ENCODE measurements around the gene EXOC3L4.

Gene EXOC3L4

DNA sequence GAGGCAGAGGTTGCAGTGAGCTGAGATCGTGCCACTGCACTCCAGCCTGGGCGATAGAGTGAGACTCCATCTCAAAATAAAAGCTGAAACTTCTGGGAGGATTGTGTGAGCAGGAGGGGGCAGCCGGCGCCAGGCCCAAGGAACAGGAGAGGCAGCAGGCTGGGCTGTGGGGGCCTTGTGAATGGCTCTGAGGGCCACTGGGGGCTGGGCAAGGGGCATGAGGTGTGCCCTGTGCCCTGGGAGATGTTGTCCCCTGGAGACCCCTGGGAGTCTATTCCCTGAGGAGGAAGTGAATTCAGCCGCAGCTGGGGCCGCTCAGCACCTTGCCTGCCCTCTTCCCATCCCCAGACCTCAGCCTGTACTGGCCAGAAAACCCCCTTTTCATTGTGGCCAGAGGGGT lies 5.6 kb upstream of the EXOC3L4 start:
- no peak overlapping the region for H3K27ac ChIP-seq
- no peak overlapping the region for H3K4me3 ChIP-seq

DNA sequence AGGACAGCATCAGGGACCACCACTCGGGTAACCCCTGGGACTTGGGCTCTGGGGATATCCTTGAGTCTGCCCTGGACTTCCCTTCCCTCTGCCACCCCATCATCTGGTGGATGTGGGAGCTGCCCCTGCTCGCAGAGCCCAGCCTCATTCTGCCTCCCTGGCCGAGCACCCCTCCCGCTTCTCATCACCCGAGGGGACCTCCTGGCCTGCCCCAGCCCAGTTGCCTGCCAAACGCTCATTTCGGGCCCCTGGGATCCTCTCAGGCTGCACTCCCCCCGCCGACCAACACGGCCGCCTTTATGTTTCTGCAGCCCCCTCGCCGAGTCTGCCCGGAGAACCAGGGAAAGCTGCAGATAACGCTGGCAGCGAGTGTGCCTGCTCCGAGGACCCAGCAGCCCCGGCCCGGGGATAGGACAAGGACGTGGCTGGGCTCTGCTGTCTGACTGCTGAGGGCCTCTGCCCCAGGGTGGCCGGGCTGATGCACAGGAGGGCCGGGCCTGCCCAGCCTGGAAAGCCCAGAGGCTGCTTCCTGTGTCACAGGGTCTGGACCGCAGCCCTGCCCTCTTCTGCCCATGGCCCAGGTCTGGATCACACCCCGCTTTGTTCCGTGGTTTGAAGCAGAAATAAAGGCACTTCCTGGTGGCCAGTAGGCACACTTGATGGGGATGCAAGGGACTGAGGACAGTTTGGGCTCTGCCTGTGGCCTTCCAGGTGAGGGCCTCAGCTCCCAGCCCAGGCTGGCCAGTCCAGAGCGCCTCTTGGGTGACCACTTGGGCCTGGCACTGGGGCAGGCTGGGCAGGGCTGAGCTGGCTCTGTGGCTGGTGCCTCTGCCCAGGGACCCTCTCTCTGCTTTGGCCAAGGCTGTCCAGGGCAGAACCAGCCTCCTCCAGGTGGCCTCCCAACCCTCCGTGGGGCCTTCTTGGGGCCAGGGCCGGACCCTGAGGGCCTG lies 4.9 kb upstream of the EXOC3L4 start:
- no peak overlapping the region for H3K27ac ChIP-seq
- no peak overlapping the region for H3K4me3 ChIP-seq

DNA sequence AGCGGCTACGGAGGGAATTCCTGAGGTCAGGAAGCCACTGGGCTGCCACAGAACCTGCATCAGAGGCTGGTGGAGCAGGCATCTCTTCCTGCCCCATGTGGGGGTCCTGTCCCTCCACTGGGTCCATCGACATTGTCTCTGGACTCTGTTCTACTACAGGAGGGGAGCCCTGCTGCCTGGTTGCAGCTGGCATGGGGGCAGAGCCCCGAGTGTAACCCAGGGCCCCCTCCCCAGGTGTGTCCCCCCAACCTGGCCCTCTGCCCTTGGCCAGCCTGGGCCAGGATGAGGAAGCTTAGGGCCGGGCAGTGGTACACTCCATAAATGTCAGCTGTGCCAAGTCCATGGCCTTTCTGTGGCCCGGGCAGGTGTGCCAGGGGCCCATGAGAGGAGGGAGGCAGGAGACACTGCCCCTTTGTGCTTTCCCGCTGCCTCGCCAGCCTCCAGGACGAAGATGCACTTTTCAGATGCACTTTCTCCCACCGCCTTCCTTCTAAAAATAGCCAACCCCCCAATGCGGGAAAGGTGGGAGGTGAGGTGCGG lies 4.0 kb upstream of the EXOC3L4 start:
- Histone ChIP-seq H3K4me3 (no peak overlapping the region), H3K27ac (no peak overlapping the region)

DNA sequence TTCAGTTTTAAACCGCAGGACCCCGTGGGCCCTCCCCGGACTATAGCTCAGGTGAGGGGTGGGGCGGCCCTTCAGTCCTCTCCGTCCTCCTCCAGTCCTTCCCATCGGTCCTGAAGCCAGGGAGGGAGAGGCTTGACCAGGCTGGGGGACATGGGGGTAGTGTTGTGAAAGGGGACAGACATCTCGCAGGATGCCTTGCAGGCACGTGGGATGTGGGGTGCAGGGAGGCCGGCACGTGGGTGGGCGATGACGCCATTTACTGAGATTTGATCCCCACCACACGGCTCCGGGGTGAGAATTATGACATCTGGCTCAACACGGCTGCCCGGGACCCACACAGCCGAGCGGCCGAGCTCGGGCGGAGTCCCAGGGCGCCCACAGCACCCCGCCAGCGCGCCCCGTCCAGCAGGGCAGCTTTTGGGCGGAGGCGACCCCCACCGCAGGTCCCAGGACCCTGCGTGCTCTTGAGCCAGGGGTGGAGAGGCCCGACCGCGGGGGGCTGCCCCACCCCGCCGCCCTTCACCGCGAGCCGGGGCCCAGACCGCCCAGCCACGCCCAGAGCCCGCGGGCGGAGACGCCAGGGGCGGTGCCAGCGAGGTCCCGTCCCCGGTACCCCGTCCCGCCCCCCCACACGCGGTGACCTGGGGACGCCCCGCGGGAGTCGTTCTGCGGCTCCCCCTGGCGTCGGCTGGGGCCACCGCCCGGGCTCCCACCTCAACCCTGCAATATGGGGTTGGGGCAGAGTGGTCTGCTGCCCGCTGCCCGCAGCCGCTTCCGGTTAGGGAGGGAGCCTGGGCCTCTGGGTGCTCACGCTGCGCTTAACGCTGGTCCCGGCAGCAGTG lies 3.3 kb upstream of the EXOC3L4 start:
- H3K27ac ChIP-seq, result peak overlapping the region in 11 of 21 experiments; percentile 7 to 69 (median 32)

DNA sequence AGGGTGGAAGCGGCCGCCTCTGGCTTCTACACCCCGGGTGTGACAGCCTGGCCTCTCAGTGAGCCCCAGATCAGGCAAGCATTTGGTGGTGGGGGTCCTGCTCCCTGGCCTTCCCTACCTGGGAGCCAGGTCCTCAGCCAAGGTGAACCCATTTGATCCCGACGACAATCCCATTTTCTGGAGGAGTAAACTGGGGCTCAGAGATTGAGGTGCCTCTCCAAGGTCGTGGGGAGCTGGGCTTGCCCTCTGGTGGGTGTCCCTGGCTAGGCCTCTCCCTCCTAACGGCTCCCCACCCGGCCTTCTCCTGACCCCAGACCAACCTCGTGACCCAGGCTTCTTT lies 2.7 kb upstream of the EXOC3L4 start:
- Histone ChIP-seq H3K4me3 (peak overlapping the region; percentile 18 to 41 (median 36)), H3K27ac (peak overlapping the region in 11 of 21 experiments; percentile 2 to 48 (median 16))

More for the DNA sequence above, 3.3 kb upstream of the EXOC3L4 start:
- H3K4me3 ChIP-seq, result peak overlapping the region; percentile 18 to 41 (median 36)

DNA sequence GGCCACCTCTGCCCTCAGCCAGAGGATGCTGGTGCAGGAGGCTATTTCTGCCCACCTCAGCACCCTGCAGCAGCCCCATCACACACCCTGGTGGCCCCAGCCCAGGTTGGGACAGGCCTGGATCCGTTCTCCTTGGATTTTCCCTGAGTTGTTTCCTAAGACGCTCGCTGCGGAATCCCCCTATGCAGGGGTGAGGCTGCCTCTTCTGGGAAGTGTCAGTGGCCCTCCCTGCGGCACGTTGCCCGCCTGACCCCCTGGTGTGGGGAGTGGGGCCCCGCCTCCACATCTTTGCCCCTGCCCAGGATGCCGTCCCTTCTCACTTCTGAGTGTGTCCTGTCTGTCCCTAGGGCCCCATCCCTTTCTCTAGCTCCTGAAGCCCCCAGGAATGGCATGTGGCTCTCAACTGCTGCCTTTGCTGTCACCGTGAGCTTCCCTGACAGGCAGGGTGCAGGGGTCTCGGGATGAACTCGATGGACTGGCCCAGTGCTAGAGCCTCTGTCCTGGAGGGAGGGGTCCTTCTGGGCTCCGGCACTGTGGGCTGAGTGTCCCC lies 594 bp upstream of the EXOC3L4 start:
- no peak overlapping the region for H3K4me3 ChIP-seq
- peak overlapping the region in 12 of 21 experiments; percentile 7 to 63 (median 52) for H3K27ac ChIP-seq

DNA sequence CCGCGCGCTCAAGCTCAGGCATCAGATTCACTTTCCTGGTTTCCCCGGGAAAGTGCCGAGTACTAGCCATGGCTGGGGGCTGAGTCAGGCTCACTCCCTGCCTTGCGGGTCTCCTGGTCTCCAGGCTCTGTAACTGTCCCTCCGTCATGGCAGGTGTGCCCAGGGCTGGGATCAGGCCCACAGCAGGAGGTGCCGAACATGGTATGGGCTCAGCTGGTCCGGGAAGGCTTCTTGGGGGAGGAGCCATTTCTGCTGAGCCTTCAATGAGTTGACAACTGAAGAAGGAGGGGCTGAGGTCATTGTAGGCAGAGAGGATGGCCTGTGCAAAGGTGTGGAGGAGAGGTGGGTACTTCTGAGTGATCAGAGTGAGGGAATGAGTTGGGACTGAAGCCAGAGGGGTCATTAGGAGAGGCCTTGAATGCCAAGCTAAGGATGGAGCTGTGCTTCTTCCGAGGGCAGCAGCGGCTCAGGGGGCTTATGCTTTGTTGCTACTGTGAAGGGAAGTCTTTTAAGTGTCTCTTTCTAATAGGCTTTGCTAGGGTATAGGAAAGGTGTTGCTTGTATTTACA lies 769 bp downstream of the EXOC3L4 start:
- Histone ChIP-seq H3K27ac (peak overlapping the region in 1 of 21 experiments; percentile 57), H3K4me3 (no peak overlapping the region)

DNA sequence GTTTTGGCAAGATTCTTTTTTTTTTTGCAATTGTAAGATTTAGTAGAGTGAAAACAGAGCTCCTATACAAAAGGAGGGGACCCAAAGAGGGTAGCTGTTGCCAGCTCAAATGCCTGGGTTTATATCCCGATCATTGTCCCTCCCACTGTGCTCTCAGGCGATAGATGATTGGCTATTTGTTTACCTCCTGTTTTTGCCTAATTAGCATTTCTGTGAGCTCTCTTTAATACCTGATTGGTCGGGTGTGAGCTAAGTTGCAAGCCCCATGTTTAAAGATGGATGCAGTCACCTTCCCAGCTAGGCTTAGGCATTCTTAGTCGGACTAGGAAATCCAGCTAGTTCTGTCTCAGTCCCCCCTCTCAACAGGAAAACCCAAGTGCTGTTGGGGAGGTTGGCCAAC lies 1.9 kb downstream of the EXOC3L4 start:
- no peak overlapping the region for H3K27ac ChIP-seq
- H3K4me3 ChIP-seq, result no peak overlapping the region

DNA sequence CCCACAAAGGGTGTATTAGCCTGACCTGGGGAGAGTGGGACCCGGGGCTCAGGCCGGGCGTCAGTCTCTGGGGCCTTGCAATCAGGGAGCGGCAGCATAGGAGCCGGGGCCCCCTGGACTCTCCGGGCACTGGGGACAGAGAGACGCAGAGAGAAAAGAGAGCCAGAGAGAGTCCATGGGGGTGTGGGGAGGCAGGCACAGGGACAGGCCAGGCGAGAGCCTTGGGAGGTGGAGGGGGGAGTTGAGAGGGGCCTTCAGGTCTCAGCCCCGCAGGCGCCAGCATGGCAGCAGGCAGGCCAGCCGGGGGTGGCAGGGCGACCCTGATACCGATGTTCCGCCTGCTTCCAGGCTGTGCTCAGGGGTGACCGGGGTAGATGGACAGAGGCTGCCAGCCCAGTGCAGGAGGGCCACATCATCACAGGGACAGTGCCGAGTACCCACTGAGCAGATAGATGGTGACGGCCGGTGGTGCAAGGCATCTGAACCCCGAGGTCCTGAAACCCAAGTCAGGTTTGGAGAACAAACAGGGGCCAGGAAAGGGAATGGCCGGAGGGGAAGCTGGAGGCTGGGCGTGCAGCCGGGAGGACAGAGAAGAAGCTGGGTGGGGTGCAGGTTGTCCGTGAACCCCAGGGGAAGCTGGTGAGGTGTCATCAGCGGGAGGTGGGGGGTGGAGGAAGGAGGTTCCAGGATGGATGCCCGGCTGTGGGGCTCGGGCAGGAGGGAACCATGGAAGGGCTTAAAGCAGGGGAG lies 2.9 kb downstream of the EXOC3L4 start:
- no peak overlapping the region for H3K4me3 ChIP-seq
- no peak overlapping the region for H3K27ac ChIP-seq

DNA sequence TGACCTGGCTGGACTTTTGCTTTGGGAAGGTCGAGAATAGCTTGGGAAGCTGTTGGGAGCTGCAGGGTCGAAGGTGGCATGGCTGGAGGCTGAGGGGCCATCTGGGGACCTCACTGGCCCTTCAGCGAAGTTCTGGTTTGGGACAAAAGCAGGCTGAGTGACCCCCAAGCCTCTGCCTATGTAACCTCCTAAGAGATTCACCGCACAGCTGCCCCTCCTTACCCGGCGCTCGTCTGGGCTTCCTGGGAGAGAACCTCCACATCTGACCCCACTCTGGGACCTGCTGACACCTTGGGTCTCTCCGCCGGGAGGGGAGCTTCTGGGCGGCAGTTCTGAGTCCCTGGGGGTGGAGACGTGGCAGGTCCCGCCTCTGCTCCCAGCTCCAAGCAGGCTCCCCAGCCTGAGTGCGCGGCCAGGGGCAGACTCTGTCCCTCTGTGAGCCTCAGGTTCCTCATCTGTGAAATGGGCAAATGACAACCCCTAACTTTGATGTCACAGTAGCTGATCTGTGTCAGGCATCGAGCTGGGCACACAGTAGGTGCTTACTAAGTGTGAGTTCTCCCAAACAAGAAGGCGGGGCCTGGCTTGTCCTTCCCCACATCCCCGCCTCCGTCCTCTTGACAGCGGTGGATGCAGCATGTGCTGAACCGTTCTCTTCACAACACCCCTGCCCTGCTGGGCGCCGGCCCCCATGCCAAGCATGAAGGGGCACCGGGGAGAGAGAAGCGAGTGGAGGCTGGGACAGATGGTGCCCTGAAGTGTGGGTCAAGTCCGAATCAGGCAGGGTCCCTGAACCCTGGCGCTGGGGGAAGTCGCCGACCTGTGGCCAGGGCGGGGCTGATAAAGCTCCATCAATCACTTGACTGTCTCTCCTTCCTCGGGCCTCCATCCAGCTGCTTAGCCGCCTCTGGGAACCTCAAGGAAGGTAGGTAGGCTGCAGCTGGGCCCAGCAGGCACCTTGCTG lies 3.8 kb downstream of the EXOC3L4 start:
- Histone ChIP-seq H3K27ac (no peak overlapping the region), H3K4me3 (no peak overlapping the region)

DNA sequence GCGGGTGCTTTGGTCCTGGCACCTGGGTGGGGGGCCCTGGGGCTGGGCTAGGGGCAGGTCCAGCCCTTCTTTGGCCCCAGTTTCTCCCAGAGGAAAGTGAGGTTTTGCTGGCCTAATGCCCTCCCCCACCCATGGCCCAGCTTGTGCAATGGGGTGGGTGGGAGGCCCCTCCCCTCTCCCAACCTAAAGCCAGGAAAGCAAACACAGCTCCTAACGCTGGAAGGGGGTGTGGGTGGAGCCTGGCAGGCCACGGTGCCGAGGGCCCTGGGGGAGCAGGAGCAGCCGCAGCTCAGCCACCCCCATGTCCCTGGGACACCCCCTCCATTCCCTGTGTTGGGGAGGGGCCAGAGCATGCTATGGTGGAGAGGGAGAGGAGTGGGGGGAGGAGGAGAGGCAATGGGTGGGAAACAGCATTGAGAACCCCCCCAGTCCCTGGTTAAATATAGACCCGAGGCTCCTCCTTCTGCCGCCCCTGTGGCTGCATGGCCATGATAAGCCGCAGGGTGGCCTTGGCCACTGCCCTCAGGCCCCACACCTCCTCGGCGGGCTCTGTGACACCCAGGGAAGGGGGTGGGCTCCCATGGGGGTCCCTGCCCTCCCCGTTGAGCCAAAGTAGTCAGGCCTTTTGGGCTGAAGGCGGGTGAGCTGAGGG lies 4.7 kb downstream of the EXOC3L4 start:
- Histone ChIP-seq H3K27ac (no peak overlapping the region), H3K4me3 (no peak overlapping the region)

DNA sequence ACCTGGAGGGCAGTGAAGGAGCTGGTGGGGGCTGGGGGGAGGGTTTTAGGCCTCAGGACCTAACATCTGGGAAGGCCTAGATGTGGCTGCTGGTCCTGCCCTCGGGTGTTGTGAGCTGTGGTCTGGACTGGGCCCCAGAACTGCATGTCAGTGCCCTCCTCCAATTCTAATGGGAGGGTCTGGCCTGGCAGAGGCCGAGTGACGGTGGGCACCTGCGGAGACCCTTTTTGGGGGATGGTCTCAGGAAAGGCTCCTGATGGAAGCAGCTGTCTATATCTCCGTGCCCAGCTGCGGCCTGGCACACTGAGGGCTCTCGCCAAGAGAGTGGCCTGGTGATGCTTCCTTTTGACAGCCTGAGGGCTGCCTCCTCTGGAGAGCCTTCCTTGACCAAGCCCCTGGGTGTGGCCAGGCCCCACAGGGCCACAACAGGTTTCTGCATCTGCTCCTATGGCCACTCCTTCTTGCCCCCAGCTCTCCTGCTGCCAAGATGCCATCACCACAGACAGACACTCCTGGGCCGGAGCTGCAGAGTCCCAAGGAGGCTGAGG lies 5.3 kb downstream of the EXOC3L4 start:
- no peak overlapping the region for H3K27ac ChIP-seq
- H3K4me3 ChIP-seq, result no peak overlapping the region

DNA sequence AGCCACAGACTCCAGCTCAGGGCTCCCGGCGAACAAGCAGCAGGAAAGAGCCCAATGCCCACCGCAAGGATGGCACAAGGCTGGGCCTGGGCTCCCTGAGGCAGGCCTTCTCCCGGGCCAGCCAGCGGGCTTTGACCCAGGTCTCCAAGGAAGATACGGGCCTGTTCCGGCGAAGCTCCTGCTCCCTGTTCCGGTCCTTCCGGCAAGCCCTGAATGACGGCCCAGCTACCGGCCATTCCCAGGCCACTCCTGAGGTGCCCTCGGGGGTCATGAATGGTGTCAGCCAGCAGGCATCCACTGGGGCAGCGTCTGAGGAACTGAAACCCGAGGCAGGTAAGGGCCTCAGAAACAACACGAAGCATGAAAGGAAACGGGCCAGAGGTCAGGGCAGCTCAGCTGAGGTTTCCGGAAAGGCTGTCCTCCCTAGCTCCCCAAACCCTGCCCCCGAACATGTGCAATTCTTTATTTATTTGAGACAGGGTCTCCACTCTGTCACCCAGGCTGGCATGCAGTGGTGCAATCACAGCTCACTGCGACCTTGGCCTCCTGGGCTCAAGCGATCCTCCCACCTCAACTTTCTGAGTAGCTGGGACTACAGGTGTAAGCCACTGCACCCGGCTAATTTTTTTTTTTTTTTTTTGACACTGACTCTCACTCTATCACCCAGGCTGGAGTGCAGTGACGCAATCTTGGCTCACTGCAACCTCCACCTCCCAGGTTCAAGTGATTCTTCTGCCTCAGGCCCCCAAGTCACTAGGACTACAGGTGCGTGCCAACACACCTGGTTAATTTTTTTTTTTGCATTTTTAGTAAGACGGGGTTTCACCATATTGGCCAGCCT lies 6.0 kb downstream of the EXOC3L4 start:
- no peak overlapping the region for H3K4me3 ChIP-seq
- no peak overlapping the region for H3K27ac ChIP-seq

DNA sequence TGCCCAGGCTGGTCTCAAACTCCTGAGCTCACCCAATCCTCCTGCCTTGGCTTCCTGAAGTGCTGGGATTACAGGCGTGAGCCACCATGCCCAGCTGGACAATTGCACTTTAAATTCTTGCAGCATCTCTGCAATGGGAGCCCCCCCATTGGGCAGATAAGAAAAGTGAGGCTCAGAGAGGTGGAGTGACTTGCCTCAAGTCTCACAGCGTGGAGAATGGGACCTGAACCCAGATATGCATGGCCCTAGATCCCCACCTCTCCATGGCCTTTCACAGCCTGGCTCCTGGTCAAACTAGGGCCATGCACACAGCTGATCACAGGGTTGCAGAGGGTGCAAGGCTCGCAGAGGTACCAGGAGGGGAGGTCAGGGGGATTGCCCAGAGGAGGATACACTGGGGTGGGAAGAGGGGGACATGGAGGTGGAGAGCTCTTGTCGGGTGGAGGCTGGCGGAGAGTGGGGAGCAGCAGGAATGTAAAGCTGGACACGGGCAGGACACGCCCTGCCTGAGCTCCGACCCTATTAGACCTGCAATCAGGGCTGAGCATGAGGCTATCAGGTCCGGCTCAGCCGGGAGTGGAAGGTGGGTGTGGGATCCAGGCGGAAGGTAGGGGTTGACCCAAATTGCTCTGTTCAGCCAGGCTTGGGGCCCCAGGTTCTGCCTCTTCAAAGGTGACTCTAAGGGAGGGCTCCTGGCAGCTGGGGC lies 6.9 kb downstream of the EXOC3L4 start:
- H3K4me3 ChIP-seq, result no peak overlapping the region
- H3K27ac ChIP-seq, result no peak overlapping the region

DNA sequence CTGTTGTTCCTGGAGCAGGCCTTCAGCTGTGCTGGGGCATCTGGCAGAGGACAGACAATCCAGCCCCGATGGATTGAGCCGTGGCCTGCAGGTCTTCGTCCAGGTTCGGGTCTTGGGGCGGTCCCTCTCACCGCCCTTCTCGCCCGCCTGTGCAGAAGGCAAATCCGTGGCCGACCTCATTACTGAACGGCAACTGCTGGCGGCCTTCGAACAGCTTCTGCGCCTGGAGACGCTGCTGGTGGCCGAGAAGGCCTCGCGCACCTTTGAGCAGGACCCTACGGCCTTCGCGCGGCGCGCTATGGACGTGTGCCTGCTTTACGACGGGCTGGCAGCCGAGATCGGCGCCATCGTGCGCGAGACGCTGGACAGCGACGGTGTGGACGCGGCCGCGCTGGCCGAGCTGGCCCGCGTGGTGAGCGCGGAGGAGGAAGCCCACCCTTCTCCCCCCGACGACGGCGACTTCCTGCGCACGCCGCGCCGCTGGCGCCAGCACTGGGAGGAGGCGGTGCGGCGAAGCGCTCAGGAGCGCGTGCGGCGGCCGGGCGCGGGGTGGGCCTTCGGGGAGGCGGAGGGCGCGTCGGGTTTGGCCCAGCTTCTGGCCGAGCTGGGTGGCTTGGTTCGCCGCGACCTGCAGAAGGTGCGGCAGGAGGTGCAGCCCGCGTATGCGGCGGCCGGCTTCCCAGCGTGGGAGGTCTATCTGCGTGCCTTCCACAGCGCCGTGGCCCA lies 7.6 kb downstream of the EXOC3L4 start:
- no peak overlapping the region for H3K27ac ChIP-seq
- H3K4me3 ChIP-seq, result no peak overlapping the region

All from skin epidermis (tissue), 12 donors.